ENCODE measurements around the gene PLEK. TPM values are rescaled to one million over a fixed set of nuclear protein-coding genes. Genes with fewer than 3 reads are reported as not detected.
"Not testable (repeated sequence)": the region's sequence is repeated elsewhere in the genome, so short reads cannot be mapped to it uniquely, and the experiment has no call there.

Gene PLEK
- total RNA-seq, 6 experiments from 2014 or later, result 0.98 to 14.8 (median 2.4) TPM

- no peak for ATAC-seq
- no peak for DNase-seq
Measured at GRCh38 chr2:68441994-68442322, 76.9 kb downstream of the PLEK start.

DNA sequence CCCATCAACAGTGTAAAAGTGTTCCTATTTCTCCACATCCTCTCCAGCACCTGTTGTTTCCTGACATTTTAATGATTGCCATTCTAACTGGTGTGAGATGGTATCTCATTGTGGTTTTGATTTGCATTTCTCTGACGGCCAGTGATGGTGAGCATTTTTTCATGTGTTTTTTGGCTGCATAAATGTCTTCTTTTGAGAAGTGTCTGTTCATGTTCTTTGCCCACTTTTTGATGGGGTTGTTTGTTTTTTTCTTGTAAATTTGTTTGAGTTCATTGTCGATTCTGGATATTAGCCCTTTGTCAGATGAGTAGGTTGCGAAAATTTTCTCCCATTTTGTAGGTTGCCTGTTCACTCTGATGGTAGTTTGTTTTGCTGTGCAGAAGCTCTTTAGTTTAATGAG, 81.3 kb downstream of the PLEK start:
- H3K27ac ChIP-seq, result not testable (repeated sequence)
- intact Hi-C loops (cut with DNase I), result loop anchor here in 1 of 2 donors (10.0 kb wide), 1 partner anchor 92 kb away; no protein-coding TSS in a partner anchor
- 51% methylated on average over 2 of the region's 3 CpGs for WGBS (ENCODE audit: insufficient coverage, low coverage, low lambda C conversion rate, missing lambda C conversion rate)

More at GRCh38 chr2:68441994-68442322, 76.9 kb downstream of the PLEK start:
- Histone ChIP-seq H3K36me3 (no peaks in the 10 kb centered on the region), H3K27ac (no peak overlapping the region), H3K9me3 (no peaks in the 10 kb centered on the region), H3K4me3 (no peak overlapping the region), H3K4me1 (peaks cover 0 to 15% (median 9%) of the 10 kb centered on the region in 4 donors), H3K27me3 (no peaks in the 10 kb centered on the region)
- TF ChIP-seq, protein P1, sequence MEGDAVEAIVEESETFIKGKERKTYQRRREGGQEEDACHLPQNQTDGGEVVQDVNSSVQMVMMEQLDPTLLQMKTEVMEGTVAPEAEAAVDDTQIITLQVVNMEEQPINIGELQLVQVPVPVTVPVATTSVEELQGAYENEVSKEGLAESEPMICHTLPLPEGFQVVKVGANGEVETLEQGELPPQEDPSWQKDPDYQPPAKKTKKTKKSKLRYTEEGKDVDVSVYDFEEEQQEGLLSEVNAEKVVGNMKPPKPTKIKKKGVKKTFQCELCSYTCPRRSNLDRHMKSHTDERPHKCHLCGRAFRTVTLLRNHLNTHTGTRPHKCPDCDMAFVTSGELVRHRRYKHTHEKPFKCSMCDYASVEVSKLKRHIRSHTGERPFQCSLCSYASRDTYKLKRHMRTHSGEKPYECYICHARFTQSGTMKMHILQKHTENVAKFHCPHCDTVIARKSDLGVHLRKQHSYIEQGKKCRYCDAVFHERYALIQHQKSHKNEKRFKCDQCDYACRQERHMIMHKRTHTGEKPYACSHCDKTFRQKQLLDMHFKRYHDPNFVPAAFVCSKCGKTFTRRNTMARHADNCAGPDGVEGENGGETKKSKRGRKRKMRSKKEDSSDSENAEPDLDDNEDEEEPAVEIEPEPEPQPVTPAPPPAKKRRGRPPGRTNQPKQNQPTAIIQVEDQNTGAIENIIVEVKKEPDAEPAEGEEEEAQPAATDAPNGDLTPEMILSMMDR (IDR thresholded peaks at IDR 0.05), result no peak
- TF ChIP-seq POLR2A (IDR thresholded peaks at IDR 0.05), result no peak
- 86% methylated on average over 2 of the region's 2 CpGs for WGBS (ENCODE audit: insufficient coverage, low coverage, low lambda C conversion rate, missing lambda C conversion rate)
- intact Hi-C loops (cut with DNase I), result loop anchor here in 1 of 2 donors (10.0 kb wide), 1 partner anchor 87 kb away; no protein-coding TSS in a partner anchor

More for the DNA sequence above, 81.3 kb downstream of the PLEK start:
- not testable (repeated sequence) for H3K4me3 ChIP-seq, H3K36me3 ChIP-seq, H3K9me3 ChIP-seq, H3K27me3 ChIP-seq, ATAC-seq, H3K4me1 ChIP-seq, DNase-seq

Other genes with a start within 250 kb of the PLEK start
- gene PNO1, start 207.4 kb upstream of the PLEK start, total RNA-seq, result 10 to 100 TPM in 1 of 6 experiments, 1 to 10 TPM in 5; 4.7 to 12.7 (median 7.8) TPM
- gene PPP3R1, start 112.8 kb upstream of the PLEK start, total RNA-seq, result 10 to 100 TPM; 21.0 to 37.9 (median 27.2) TPM
- gene CNRIP1, start 45.3 kb upstream of the PLEK start, total RNA-seq, result 1 to 10 TPM; 1.9 to 4.1 (median 2.6) TPM
- gene FBXO48, start 102.0 kb downstream of the PLEK start, total RNA-seq, result 1 to 10 TPM in 4 of 6 experiments, under 1 TPM in 2; 0.82 to 1.5 (median 1.2) TPM
- gene APLF, start 102.3 kb downstream of the PLEK start, total RNA-seq, result 1 to 10 TPM; 1.3 to 2.3 (median 1.9) TPM

Data from right lobe of liver (tissue), 6 donors.